Lung microvascular endothelial cell (primary cell): ENCODE measurements around the gene MYMK. TPM values are rescaled to one million over a fixed set of nuclear protein-coding genes. Genes with fewer than 3 reads are reported as not detected.

ENCODE experiments used
- DNase-seq, 2 donors: peaks; one replicate each; pipeline versions ENCODE4 v3.0.0 to v3.0.0-alpha.2; 2010; ENCODE audit warnings: low read depth in 2 of 2
- total RNA-seq: library from RNA; depleted of rRNA; stranded (reverse); fragments of >200 nt; gene quantifications from 2 replicates; pipeline ENCODE4 v1.2.1, GENCODE V29; 2014

Gene MYMK
- total RNA-seq, 1 donor from 2014 or later: not detected

GRCh38 chr9:133558191-133559126 is 33.7 kb upstream of the MYMK start:
- DNase-seq: peak in 1 of 2 donors; percentile 39

GRCh38 chr9:133557581-133557980 is 32.8 kb upstream of the MYMK start:
- DNase-seq: no peak

GRCh38 chr9:133556354-133556753 is 31.6 kb upstream of the MYMK start:
- no peak for DNase-seq

- DNase-seq: no peak
Observed at GRCh38 chr9:133554729-133555128, 30.0 kb upstream of the MYMK start.

GRCh38 chr9:133553973-133554713 is 29.4 kb upstream of the MYMK start:
- DNase-seq: no peak

GRCh38 chr9:133553123-133553522 is 28.4 kb upstream of the MYMK start:
- DNase-seq: no peak

- DNase-seq: no peak
Observed at GRCh38 chr9:133552236-133552635, 27.5 kb upstream of the MYMK start.

GRCh38 chr9:133551446-133551845 is 26.7 kb upstream of the MYMK start:
- no peak for DNase-seq

- DNase-seq: no peak
Observed at GRCh38 chr9:133547116-133547515, 22.4 kb upstream of the MYMK start.

- no peak for DNase-seq
Observed at GRCh38 chr9:133546287-133546680, 21.5 kb upstream of the MYMK start.

- peak; percentile 20 to 61 for DNase-seq
Observed at GRCh38 chr9:133545494-133546286, 20.9 kb upstream of the MYMK start.

GRCh38 chr9:133543772-133544467 is 19.2 kb upstream of the MYMK start:
- no peak for DNase-seq

- DNase-seq: no peak
Observed at GRCh38 chr9:133542002-133542401, 17.2 kb upstream of the MYMK start.

- DNase-seq: peak in 1 of 2 donors; percentile 27
Observed at GRCh38 chr9:133540698-133541025, 15.9 kb upstream of the MYMK start.

GRCh38 chr9:133539991-133540697 is 15.4 kb upstream of the MYMK start:
- no peak for DNase-seq

- DNase-seq: no peak
Observed at GRCh38 chr9:133538851-133539833, 14.4 kb upstream of the MYMK start.

- no peak for DNase-seq
Observed at GRCh38 chr9:133538176-133538575, 13.4 kb upstream of the MYMK start.

- DNase-seq: no peak
Observed at GRCh38 chr9:133537257-133537656, 12.5 kb upstream of the MYMK start.

- DNase-seq: no peak
Observed at GRCh38 chr9:133536536-133536935, 11.8 kb upstream of the MYMK start.
